HepG2 (cell line): ENCODE data around the gene CXCR5. TPM values are rescaled to one million over a fixed set of nuclear protein-coding genes. Genes with fewer than 3 reads are reported as not detected.

ENCODE experiments used
- CBX2 ChIP-seq, 2 experiments: fragments of 200-600 bp in 1 of 2; sonication (generic); formaldehyde crosslinking in 1 of 2; IDR thresholded peaks; 2 replicates each; pipeline versions ENCODE4 v1.7.0 to v1.8.1; 2018 to 2022; ENCODE audit warnings: low read depth in 2 of 2, low read length in 1 of 2, mild to moderate bottlenecking in 1 of 2, missing genetic modification reagents in 1 of 2
- CCAR2 ChIP-seq: fragments of 200-400 bp; formaldehyde crosslinking; optimal IDR thresholded peaks from 2 replicates; pipeline ENCODE3; 2018; ENCODE audit warnings: low read depth, mild to moderate bottlenecking, low read length, moderate library complexity
- HIVEP1 ChIP-seq: sonication (generic); formaldehyde crosslinking; IDR thresholded peaks from 2 replicates; pipeline ENCODE4 v1.4.0; 2020; ENCODE audit warnings: mild to moderate bottlenecking, missing genetic modification reagents
- HNF4A ChIP-seq: sonication (generic); formaldehyde crosslinking; IDR thresholded peaks from 2 replicates; pipeline ENCODE4 v1.4.0; 2020; ENCODE audit warnings: missing genetic modification reagents
- JDP2 ChIP-seq: sonication (generic); formaldehyde crosslinking; IDR thresholded peaks from 2 replicates; pipeline ENCODE4 v1.8.1; 2022; ENCODE audit warnings: missing genetic modification reagents, borderline replicate concordance
- MED13 ChIP-seq: sonication (generic); formaldehyde crosslinking; IDR thresholded peaks from 2 replicates; pipeline ENCODE4 v1.5.0; 2020; ENCODE audit warnings: missing genetic modification reagents
- NKX3-1 ChIP-seq: sonication (generic); formaldehyde crosslinking; IDR thresholded peaks from 2 replicates; pipeline ENCODE4 v1.5.0; 2020; ENCODE audit warnings: missing genetic modification reagents
- RELA ChIP-seq: sonication (generic); formaldehyde crosslinking; IDR thresholded peaks from 2 replicates; pipeline ENCODE4 v1.4.0; 2020; ENCODE audit warnings: missing genetic modification reagents
- REXO4 ChIP-seq: sonication (generic); formaldehyde crosslinking; IDR thresholded peaks from 2 replicates; pipeline ENCODE4 v1.8.0; 2022; ENCODE audit warnings: missing genetic modification reagents, mild to moderate bottlenecking, borderline replicate concordance
- SOX5 ChIP-seq: IDR thresholded peaks from 2 replicates; pipeline ENCODE4 v1.6.1; 2016; ENCODE audit warnings: borderline replicate concordance
- SYNCRIP ChIP-seq: fragments of 200-400 bp; formaldehyde crosslinking; IDR thresholded peaks from 2 replicates; pipeline ENCODE4 v1.6.1; 2018; ENCODE audit warnings: mild to moderate bottlenecking, low read depth, low read length; ENCODE audit not compliant: insufficient read depth
- TCF12 ChIP-seq, 2 experiments: fragments of 450-650 bp in 1 of 2; sonication (generic) in 1 of 2; formaldehyde crosslinking in 1 of 2; IDR thresholded peaks; 2 replicates each; pipeline versions ENCODE4 v1.6.1 to v1.8.0; 2017 to 2022; ENCODE audit warnings: antibody characterized with exemption in 1 of 2, mild to moderate bottlenecking in 1 of 2, missing genetic modification reagents in 1 of 2, moderate library complexity in 1 of 2
- ZNF292 ChIP-seq: sonication (generic); formaldehyde crosslinking; IDR thresholded peaks from 2 replicates; pipeline ENCODE4 v1.8.1; 2022; ENCODE audit warnings: mild to moderate bottlenecking, low read depth, missing genetic modification reagents, borderline replicate concordance
- ZNF530 ChIP-seq: sonication (generic); formaldehyde crosslinking; IDR thresholded peaks from 2 replicates; pipeline ENCODE4 v1.5.0; 2020; ENCODE audit warnings: low read depth, mild to moderate bottlenecking, missing genetic modification reagents
- ZNF792 ChIP-seq: IDR thresholded peaks from 2 replicates; pipeline ENCODE4 v1.6.1; 2016
- polyA plus RNA-seq, 8 experiments: library from polyadenylated mRNA; depleted of rRNA in 3 of 8; stranded (reverse) in 7 of 8; unstranded in 1 of 8; fragments of >200 nt; fragmentation: Illumina TruSeq in 4 of 8; extraction: Trizol in 4 of 8; gene quantifications; 2 replicates each; pipeline versions ENCODE4 v1.2.1 to v1.2.3, GENCODE V29; 2011 to 2016; ENCODE audit warnings: low read depth in 4 of 8, missing spikeins in 1 of 8, mixed read lengths in 1 of 8; ENCODE audit not compliant: insufficient read depth in 1 of 8
- total RNA-seq, 5 experiments: library from RNA; depleted of rRNA; stranded (reverse); fragments of >200 nt; fragmentation: Illumina TruSeq; extraction: Trizol; gene quantifications; 2 replicates each; pipeline ENCODE4 v1.2.3, GENCODE V29; 2016; ENCODE audit warnings: low read depth in 1 of 5
- TF ChIP-seq, protein P1 (sequence below): sonication (generic); formaldehyde crosslinking; IDR thresholded peaks from 2 replicates; pipeline ENCODE4 v1.4.0; 2020; ENCODE audit warnings: low read depth, mild to moderate bottlenecking, missing genetic modification reagents
- TF ChIP-seq, protein P2 (sequence below): sonication (generic); formaldehyde crosslinking; IDR thresholded peaks from 2 replicates; pipeline ENCODE4 v1.4.0; 2020; ENCODE audit warnings: missing genetic modification reagents
- TF ChIP-seq, protein P3 (sequence below): sonication (generic); formaldehyde crosslinking; IDR thresholded peaks from 2 replicates; pipeline ENCODE4 v1.8.0; 2022; ENCODE audit warnings: missing genetic modification reagents, low read depth, mild to moderate bottlenecking, borderline replicate concordance
- TF ChIP-seq, protein P4 (sequence below): sonication (generic); formaldehyde crosslinking; IDR thresholded peaks from 2 replicates; pipeline ENCODE4 v1.4.0; 2020; ENCODE audit warnings: mild to moderate bottlenecking, missing genetic modification reagents
- TF ChIP-seq, protein P5 (sequence below): sonication (generic); formaldehyde crosslinking; IDR thresholded peaks from 2 replicates; pipeline ENCODE4 v1.8.0; 2022; ENCODE audit warnings: missing genetic modification reagents, mild to moderate bottlenecking, moderate library complexity, borderline replicate concordance
- TF ChIP-seq, protein P6 (sequence below): sonication (generic); formaldehyde crosslinking; IDR thresholded peaks from 2 replicates; pipeline ENCODE4 v1.4.0; 2020; ENCODE audit warnings: missing genetic modification reagents

CXCR5 gene
- total and polyA plus RNA-seq, 2 of the 13 experiments (the other 11 are each of a cell fraction or from before 2014, with no cell fraction given) = not detected

DNA sequence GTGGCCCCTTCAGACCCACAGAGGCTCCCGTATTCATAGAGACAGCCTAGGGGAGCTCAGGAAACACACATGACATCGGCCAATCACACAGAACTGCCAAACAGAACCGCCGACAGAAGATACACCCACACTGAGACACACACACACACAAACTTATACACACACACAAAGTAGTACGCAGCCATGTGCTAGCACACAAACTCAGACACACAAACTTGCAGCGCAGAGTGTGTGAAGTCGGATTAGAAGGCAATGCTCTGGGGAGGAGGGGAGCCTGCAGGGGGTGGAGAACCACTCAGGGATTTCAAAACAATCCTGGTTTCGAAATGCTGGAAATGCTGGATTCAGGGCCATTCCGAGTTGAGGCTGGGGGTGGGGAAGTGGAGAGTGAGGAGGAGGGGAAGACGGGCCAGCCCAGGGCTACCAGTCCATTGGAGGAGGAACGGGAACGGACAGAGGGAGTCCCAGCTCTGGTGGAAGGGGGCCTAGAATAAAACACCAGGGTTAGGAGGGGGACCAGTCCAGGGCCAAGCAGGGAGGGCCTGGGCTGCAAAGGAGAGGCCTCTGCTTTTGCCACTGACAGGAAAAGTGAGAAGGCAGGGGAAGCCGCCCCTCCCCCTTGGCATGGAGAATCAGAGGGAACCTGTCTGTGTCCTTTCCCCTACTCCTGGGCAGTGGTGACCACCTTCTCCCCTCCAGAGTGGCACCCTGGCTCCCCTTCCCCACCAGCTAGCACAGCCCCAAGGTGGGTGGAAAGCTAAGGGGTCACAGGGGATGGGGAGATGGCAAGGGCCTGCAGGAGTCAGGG, 37.6 kb downstream of the CXCR5 start (continued):
- TF ChIP-seq CBX2 (IDR thresholded peaks at IDR 0.05; ENCODE audit: low read depth, low read length) (no peak), CBX2 (CRISPR knock-in tag; IDR thresholded peaks at IDR 0.05; ENCODE audit: low read depth) (no peak), JDP2 (CRISPR knock-in tag) (no peak), SYNCRIP (no peak), RELA (peak; percentile 34), MED13 (CRISPR knock-in tag) (no peak), NKX3-1 (CRISPR knock-in tag) (no peak), ZNF292 (no peak; the same call in none of the 2 replicates), ZNF530 (CRISPR knock-in tag) (no peak), TCF12 (IDR thresholded peaks at IDR 0.05) (no peak), TCF12 (CRISPR knock-in tag; IDR thresholded peaks at IDR 0.05) (peak; percentile 11; the same call in 1 of the 2 replicates), ZNF792 (CRISPR knock-in tag) (peak; percentile 74; the same call in 1 of the 2 replicates), SOX5 (peak; percentile 52; the same call in 1 of the 2 replicates), HNF4A (CRISPR knock-in tag) (peak; percentile 50), REXO4 (CRISPR knock-in tag) (no peak), CCAR2 (no peak), HIVEP1 (CRISPR knock-in tag) (peak; percentile 82)
- TF ChIP-seq, protein P1, sequence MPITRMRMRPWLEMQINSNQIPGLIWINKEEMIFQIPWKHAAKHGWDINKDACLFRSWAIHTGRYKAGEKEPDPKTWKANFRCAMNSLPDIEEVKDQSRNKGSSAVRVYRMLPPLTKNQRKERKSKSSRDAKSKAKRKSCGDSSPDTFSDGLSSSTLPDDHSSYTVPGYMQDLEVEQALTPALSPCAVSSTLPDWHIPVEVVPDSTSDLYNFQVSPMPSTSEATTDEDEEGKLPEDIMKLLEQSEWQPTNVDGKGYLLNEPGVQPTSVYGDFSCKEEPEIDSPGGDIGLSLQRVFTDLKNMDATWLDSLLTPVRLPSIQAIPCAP (CRISPR knock-in tag) = no peak
- TF ChIP-seq, protein P2, sequence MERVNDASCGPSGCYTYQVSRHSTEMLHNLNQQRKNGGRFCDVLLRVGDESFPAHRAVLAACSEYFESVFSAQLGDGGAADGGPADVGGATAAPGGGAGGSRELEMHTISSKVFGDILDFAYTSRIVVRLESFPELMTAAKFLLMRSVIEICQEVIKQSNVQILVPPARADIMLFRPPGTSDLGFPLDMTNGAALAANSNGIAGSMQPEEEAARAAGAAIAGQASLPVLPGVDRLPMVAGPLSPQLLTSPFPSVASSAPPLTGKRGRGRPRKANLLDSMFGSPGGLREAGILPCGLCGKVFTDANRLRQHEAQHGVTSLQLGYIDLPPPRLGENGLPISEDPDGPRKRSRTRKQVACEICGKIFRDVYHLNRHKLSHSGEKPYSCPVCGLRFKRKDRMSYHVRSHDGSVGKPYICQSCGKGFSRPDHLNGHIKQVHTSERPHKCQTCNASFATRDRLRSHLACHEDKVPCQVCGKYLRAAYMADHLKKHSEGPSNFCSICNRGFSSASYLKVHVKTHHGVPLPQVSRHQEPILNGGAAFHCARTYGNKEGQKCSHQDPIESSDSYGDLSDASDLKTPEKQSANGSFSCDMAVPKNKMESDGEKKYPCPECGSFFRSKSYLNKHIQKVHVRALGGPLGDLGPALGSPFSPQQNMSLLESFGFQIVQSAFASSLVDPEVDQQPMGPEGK (CRISPR knock-in tag) = peak; percentile 96
- TF ChIP-seq, protein P3, sequence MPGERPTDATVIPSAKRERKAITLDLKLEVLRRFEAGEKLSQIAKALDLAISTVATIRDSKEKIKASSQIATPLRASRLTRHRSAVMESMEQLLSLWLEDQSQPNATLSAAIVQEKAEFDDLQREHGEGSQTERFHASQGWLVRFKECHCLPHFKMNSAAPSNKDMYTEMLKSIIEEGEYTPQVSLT (CRISPR knock-in tag) = no peak
- TF ChIP-seq, protein P4, sequence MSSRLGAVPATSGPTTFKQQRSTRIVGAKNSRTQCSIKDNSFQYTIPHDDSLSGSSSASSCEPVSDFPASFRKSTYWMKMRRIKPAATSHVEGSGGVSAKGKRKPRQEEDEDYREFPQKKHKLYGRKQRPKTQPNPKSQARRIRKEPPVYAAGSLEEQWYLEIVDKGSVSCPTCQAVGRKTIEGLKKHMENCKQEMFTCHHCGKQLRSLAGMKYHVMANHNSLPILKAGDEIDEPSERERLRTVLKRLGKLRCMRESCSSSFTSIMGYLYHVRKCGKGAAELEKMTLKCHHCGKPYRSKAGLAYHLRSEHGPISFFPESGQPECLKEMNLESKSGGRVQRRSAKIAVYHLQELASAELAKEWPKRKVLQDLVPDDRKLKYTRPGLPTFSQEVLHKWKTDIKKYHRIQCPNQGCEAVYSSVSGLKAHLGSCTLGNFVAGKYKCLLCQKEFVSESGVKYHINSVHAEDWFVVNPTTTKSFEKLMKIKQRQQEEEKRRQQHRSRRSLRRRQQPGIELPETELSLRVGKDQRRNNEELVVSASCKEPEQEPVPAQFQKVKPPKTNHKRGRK = no peak
- TF ChIP-seq, protein P5, sequence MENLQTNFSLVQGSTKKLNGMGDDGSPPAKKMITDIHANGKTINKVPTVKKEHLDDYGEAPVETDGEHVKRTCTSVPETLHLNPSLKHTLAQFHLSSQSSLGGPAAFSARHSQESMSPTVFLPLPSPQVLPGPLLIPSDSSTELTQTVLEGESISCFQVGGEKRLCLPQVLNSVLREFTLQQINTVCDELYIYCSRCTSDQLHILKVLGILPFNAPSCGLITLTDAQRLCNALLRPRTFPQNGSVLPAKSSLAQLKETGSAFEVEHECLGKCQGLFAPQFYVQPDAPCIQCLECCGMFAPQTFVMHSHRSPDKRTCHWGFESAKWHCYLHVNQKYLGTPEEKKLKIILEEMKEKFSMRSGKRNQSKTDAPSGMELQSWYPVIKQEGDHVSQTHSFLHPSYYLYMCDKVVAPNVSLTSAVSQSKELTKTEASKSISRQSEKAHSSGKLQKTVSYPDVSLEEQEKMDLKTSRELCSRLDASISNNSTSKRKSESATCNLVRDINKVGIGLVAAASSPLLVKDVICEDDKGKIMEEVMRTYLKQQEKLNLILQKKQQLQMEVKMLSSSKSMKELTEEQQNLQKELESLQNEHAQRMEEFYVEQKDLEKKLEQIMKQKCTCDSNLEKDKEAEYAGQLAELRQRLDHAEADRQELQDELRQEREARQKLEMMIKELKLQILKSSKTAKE = peak; percentile 61; the same call in 1 of the 2 replicates
- TF ChIP-seq, protein P6, sequence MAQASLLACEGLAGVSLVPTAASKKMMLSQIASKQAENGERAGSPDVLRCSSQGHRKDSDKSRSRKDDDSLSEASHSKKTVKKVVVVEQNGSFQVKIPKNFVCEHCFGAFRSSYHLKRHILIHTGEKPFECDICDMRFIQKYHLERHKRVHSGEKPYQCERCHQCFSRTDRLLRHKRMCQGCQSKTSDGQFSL (CRISPR knock-in tag) = 0 out of 2 replicates have a peak, but pooled peaks have one; percentile 36
